Adrenal gland (tissue), 5 donors: ENCODE data around the gene NUDT15.

Source experiments
- POLR2A ChIP-seq, 2 donors: fragments of 450-650 bp; IDR thresholded peaks; one replicate each; pipeline ENCODE4 v1.6.1; 2017; ENCODE audit warnings: antibody characterized with exemption in 2 of 2, mild to moderate bottlenecking in 2 of 2, moderate library complexity in 1 of 2
- TF ChIP-seq, protein P1 (sequence below), 6 experiments: fragments of 450-650 bp in 4 of 6; fragments of 200-600 bp in 2 of 6; sonication (generic) in 1 of 6; IDR thresholded peaks; 1 replicate in 5 of 6; 2 replicates in 1 of 6; pipeline versions ENCODE4 v1.5.1 to v1.8.0; 2016 to 2021; ENCODE audit warnings: antibody characterized with exemption in 6 of 6, mild to moderate bottlenecking in 2 of 6, moderate library complexity in 1 of 6
- donor health status: DM: no; HTN: no; CAD: no.

DNA sequence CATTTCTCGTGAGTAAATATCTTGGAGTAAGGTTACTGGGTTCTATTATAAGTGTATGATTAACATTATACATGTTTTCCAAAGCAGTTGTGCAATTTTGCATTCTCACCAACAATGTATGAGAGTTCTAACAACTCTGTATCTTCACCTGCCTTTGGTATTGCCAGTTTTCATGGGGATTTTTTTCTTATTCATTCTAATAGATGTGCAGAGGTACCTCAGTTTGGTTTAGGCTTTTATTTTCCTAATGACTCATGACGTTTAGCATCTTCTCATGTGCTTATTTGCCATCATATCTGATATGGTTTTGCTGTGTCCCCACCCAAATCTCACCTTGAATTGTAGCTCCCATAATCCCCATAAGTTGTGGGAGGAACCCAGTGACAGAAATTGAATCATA lies 7.7 kb upstream of the NUDT15 start:
- TF ChIP-seq POLR2A (IDR thresholded peaks at IDR 0.05): no peak
- TF ChIP-seq, protein P1, sequence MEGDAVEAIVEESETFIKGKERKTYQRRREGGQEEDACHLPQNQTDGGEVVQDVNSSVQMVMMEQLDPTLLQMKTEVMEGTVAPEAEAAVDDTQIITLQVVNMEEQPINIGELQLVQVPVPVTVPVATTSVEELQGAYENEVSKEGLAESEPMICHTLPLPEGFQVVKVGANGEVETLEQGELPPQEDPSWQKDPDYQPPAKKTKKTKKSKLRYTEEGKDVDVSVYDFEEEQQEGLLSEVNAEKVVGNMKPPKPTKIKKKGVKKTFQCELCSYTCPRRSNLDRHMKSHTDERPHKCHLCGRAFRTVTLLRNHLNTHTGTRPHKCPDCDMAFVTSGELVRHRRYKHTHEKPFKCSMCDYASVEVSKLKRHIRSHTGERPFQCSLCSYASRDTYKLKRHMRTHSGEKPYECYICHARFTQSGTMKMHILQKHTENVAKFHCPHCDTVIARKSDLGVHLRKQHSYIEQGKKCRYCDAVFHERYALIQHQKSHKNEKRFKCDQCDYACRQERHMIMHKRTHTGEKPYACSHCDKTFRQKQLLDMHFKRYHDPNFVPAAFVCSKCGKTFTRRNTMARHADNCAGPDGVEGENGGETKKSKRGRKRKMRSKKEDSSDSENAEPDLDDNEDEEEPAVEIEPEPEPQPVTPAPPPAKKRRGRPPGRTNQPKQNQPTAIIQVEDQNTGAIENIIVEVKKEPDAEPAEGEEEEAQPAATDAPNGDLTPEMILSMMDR (IDR thresholded peaks at IDR 0.05): no peak
